ENCODE results near the gene IGF2BP2. TPM values are rescaled to one million over a fixed set of nuclear protein-coding genes. Genes with fewer than 3 reads are reported as not detected.

IGF2BP2 gene
- total RNA-seq, 1 experiment from 2014 or later: 11.5 TPM

DNA sequence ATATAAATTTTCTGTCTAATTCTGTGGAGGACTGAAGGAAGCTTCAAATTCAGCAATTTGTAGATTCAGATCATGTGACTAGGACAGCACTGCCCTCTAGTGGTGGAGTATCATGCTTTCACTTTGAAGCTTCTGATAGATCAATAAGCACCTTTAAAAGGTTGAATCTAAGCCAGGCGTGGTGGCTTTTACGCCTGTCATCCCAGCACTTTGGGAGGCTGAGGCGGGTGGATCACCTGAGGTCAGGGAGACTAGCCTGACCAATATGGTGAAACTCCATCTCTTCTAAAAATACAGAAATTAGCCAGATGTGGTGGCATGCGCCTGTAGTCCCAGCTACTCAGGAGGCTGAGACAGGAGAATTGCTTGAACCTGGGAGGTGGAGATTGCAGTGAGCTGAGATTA, 56.3 kb downstream of the IGF2BP2 start:
- peak; percentile 56 for DNase-seq (ENCODE audit: extremely low read depth, low read depth)

DNA sequence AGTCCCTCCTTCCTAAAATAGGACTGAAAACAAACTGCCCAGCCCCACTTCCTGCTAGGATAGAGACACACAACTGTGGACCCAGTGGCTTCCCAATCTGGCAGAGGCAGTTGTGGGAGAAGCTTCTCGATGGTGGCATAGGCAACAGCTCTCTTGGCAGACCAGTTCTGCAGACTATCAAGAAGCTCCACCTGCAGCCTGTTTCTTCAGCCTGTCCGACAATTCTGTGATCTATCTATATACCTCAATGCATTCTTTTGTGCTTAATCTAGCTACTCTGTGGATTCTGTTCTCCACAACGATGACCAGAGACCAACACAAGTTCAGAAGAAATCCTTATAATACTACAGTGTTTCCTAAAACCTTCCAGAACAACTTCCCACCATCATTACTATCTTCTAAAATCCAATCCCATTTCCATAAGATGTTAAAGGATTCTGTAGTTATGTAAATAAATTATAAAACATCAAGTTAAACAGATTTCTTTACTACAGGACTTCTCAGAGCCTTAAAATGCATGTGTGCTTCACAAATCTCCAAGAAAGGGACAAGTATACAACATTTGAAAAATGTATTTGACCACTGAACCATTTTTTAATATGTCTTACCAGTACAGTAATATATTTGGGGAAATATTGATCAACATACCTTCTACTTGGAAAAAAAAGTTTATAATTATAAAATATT, 57.7 kb downstream of the IGF2BP2 start:
- DNase-seq (ENCODE audit: extremely low read depth, low read depth): no peak

DNA sequence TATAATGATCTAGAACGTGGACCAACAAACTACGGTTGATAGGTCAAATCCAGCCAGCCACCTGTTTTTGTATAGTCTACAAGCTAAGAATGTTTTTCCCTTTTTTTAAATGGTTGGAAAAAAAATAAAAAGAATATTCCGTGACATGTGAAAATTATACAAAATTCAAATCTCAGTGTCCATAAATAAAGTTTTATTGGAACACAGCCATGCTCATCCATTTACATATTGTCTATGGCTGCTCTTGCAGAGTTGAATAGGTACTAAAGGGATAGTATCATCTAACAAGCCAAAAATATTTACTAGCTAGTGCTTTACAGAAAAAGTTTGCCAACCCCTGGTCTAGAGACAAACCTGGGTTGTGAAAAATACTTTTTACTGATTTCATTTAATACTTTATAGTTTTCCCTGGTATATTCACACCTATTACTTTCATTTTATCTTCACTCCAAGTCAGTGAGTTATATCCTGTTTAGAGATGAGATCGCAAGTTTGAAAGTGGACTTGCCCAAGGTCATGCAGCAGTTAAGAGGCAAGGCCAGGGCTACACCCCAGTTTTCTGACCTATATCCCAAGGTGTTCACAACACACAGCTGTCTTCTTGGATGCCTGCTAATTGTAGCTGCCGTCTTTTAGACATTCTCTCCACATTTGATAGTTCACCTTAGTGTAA, 58.4 kb downstream of the IGF2BP2 start:
- no peak for DNase-seq (ENCODE audit: extremely low read depth, low read depth)

DNA sequence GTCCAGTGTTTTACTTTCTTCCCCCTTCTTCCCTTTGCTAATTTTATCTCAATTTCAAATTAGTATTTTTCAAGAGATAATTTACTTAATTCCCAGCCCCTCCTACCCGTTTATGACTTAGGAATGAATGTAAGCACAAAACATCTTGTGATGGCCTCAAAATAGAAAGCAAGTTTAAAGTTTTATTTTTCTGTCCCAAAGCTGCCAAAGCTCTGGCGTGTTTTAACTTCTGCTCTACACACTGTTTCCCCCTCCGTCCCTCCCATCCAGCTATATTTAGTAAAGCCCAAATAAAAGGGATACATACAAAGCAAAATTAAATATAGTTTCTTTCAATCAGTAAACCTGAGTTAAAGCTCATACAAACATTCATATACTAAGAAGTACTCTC, 59.9 kb downstream of the IGF2BP2 start:
- no peak for DNase-seq (ENCODE audit: extremely low read depth, low read depth)

DNA sequence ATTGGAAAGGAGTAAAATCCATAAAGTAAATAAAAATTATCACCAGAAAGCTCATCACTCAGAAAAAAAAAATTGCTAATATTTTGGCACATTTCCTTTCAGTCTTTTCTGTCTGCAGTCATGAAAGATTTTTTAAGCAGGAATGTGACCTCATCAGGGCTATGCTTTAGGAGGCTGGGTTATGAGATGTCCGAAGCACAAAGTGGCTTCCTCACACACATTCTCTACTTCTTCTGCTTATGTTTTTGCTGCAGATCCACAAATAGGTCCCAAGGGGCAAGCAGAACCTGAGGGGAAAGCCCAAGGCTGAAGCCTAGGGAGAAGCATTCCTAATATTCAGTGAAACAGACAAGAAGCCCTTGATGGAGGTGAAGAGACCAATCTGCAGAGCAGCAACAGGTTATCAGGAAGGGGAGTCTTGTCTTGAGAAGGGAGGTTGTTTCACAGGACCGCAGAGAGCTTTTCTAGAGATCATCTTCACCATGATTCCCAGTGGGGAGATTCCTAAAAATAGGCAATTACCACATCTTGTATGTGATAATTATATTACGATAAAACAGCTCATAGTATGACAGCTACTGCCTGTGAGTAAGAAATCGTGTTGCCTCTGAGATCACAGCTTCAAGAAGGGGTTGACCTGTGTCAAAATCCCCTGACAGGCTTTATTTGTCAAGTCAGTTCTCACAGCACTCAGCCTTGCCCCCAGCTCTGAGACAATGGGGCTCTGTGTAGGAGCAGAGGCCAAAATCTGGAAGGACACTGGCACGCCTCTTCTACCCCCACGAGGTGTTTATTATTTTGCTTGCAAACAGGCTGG, 60.5 kb downstream of the IGF2BP2 start:
- DNase-seq (ENCODE audit: extremely low read depth, low read depth): no peak

DNA sequence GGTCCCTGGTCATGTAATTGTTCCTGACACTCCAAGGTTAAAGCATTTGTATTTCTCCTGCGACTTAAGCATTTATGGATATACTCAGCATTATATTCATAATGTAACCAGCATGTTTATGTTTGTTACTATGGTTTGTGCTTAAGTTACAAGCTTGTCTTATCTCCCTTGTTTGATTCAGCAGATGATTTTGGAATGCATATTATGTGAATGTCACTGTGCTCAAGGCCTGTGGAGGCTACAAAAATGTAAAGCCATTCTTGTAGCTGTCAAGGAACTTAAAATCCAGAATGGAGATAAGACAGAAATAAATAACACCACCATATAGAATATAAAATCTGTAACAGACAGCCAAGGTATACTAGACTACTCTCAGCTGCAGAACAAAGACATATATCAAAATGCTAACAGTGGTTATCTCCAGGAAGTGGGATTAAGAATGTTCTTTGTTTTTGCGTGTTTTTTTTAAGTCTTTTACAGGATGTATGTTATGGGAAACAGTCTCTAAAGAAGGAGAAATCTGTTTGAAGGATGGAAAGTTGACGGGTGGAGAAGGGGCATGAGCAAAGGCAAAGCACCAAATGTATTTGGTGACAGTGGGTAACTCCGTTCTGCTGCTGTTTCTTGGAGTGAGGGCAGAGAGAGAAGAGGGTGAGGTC, 61.4 kb downstream of the IGF2BP2 start:
- no peak for DNase-seq (ENCODE audit: extremely low read depth, low read depth)

DNA sequence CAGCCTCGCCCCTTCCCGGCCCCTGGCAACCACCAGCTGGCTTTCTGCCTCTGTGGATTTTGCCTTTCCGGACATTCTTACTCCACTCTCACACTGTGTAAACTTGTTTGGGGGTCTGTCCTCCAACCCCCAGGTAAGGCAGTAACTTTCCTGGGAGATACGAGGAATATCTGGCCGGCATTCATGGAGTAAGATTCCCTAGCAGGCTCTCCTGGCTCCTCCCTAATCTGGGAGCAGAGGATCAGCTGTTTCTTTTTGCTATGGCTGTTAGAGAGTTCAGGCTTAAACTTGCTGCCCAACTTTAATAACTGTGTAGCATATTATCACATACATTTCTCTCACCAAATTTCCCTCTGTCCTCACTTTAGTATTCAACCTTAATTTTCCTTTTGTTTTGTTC, 64.3 kb downstream of the IGF2BP2 start:
- DNase-seq (ENCODE audit: extremely low read depth, low read depth): no peak

DNA sequence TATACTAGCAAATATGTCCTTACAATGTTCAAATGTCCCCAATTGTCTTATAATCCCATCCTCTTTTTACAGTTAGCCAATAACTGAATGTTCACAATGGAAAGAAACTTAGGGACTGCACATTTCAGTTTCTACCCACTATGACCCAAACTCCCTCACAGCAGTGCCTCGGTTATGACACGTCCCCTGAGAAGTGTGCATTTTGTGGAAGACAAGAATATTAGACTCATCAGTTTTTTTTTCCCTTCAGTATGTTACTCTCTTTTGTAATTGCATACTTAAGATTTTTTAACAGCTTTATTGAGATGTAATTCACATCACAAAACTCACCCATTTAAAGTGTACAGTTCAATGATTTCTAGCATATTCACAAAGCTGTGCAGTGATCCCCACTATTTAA, 64.8 kb downstream of the IGF2BP2 start:
- DNase-seq (ENCODE audit: extremely low read depth, low read depth): no peak

DNA sequence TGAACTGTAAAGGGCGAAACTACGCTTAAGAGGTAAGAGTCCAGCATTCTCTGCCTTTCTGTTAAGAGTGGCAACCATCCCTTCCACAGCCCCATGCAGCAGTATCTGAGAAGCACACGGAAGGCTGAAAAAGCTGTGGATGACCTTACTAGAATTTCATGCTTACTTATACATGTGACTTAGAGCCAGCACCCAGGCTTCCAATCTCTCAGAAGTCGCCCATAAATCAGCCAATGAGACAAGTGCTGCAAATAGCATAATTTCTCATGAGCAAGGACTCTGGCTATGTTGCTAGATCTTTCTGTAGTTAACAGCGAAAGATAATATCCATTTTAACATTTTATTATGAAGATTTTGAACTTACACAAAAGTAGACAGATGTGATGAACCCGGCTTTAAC, 65.3 kb downstream of the IGF2BP2 start:
- no peak for DNase-seq (ENCODE audit: extremely low read depth, low read depth)

DNA sequence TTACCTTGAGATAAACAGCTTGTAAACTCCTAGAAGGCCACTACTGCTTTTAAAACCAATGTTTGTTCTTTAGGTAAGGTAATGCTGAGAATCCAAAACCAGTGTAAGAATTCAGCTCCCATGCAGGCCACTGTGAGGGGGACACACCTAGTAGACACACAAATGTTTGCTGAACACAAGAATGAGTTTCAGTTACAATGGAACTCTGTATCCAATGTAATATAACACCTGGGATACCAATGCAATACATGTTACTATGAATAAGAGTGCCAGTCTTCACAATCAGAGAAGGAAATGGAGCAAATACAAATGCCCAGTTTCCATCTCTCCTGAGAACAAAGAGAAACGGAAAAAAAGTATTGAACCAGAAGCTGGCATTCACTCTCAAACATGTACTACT, 65.9 kb downstream of the IGF2BP2 start:
- DNase-seq (ENCODE audit: extremely low read depth, low read depth): no peak

DNA sequence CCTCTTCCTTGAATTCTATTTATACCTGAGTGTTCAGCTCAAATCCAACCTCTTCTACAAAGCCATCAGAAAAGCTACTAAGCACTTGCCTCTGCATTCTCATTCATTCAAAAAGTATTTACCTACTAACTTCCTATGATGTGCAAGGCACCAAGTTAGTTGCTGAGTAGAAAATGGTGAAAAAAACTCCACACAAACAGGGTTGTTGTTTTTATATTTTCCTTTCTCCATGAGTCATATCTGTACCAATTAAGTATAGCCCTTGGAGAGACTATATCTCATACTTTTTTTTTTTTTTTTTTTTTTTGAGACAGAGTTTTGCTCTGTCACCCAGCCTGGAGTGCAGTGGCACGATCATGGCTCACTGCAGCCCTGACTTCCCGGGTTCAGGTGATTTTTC, 67.7 kb downstream of the IGF2BP2 start:
- DNase-seq (ENCODE audit: extremely low read depth, low read depth): no peak

DNA sequence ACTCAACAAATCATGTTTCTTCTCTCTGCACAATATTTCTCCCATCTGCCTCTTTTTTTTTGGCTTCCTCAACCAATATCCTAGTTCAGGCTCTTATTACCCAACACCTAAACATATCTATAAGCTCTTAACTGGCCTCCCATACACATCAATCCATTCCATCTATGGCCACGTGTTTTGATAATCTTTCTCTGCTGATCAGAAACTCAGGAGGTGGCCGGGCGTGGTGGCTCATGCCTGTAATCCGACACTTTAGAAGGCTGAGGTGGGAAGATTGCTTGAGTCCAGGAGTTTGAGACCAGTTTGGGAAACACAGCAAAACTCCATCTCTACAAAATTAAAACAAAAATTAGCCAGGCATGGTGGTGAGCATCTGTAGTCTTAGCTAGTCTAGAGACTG, 68.4 kb downstream of the IGF2BP2 start:
- DNase-seq (ENCODE audit: extremely low read depth, low read depth): no peak

DNA sequence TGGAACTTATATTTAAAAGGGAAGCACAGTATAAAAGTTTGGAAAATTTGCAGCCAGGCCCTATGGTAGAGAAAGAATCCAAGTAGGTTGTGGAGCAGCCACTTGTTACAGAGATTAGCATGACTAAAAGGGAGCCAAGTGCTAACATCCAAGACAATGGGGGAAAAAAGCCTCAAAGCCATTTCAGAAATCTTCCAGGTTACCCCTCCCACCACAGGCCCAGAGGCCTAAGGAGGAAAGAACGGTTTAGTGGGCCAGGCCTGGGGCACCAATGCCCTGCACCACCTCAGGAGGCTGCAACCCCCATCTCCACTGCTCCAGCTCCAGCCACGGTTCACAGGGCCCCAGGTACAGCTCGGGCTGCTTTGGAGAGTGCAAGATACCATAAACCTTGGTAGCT, 69.9 kb downstream of the IGF2BP2 start:
- no peak for DNase-seq (ENCODE audit: extremely low read depth, low read depth)

DNA sequence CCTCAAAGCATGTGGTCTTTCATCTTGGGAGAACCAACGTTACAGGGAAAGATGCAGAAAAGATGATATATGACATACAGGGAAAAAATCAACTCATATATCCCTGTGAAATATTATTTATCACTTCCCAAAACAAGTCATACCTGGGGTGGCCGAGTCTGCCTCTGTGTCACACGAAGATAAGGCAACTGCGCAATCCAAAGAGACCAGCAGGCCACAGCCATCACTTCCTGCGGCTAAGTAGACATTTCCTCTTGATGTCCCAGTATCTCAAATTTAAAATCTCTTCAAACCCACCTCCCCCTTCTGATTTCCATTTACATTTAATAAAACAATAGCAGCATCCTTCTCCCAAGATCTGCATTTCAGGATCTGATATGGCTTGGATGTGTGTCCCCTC, 71.5 kb downstream of the IGF2BP2 start:
- DNase-seq (ENCODE audit: extremely low read depth, low read depth): no peak

DNA sequence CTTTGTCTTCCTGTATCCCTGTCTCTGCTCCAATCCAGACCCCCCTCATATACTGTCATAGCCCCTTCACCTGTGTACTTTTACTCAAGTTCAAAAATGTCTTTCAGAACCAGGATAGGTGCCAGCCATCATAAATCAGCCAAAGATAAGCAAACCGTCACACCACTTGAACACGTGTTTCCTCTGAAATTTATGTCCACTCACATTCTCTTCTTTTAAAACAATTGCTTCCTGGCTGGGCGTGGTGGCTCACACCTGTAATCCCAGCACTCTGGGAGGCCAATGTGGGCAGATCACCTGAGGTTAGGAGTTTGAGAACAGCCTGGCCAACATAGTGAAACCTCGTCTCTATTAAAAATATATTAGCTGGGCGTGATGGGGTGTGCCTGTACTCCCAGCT, 74.1 kb downstream of the IGF2BP2 start:
- no peak for DNase-seq (ENCODE audit: extremely low read depth, low read depth)

DNA sequence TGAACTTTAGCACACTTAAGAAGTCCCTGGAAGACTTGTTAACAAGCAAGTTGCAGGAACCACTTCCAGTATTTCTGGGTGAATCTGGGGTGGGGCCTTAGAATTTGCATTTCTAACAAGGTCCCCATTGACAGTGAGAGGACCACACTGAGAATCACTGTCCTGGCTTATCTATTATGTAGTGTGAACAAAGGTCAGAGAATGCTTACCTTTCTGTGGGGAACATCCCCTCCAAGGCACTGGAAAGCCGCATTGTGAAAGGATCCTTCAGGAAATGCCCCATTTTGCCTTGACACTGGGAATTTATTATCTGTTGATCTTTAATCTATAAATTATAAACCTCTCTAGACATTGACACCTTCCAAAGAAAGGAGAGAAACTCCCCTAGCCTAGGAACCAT, 74.8 kb downstream of the IGF2BP2 start:
- no peak for DNase-seq (ENCODE audit: extremely low read depth, low read depth)

DNA sequence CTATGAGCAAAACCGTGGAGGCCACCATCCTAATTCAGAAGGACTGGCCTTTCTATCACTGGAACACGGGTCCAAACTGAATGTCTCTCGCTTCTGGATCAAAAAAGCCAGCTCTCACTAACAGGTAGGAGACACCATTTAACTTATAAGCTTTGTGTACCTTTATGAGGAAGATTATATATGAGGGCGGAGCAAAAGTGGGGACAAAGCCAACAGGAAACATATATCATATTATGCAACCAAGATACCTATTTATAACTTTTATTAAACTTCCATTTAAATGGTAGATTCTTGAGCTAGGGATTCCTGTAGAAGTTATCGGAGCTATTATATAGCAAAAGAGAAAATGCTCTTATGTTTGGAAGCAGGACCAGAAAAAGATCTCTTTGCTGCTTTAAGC, 78.4 kb downstream of the IGF2BP2 start:
- no peak for DNase-seq (ENCODE audit: extremely low read depth, low read depth)

DNA sequence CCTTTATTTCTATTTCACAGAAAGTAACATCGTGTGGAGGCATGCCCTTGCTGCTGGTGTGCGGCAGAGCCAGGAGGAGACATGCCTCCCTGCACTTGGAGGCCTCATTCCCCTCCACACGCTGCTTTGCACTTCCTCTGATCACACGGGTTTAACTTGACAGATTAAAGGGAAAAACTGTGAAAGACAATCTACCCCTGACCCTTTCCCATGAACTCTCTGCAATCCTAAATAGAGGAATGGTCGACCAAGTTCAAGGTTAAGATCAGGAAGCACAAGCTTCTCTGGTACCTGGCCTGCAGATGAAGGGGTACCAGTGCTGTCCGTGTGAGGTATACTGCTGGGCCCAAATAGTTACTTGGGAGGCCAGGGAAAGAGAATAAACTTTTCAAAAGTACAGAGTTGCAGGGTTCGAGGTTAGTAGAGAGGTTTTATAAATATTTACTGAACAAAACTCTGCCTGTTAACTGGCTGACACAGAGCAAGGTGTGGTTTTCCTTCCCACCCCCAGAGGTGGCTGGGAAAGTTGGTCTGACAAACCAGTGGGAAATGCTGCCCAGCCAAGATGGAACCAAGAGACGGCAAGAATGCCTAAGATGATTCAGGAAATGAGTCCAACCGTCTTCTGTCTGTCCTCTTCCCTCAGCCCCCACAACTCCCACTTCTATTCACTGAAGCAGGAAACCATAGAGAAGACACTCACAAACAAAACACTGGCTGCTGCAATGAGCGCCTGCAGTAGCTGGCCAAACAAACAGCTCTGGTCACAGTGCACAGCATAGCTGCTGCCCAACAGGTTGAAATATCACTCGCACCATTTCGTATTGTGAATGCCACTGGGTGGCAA, 79.6 kb downstream of the IGF2BP2 start:
- no peak for DNase-seq (ENCODE audit: extremely low read depth, low read depth)

DNA sequence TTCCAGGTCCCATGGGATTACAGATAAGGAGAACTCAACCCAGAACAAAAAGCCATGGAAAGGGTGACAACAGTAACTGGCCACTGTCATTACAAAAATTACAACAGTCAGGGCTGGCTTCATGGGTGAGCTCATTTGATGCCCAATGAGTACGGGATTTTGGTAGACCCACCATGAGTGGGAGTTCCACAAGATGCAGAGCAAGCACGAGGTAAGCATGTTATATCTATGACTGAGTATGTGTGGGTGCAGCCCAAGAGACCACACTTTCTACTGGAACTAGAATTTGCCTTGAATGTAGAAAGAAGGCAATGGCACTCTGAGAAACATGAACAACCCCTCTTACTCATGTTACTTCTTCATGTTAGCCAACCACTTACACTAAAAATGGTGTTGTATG, 83.3 kb downstream of the IGF2BP2 start:
- DNase-seq (ENCODE audit: extremely low read depth, low read depth): no peak

DNA sequence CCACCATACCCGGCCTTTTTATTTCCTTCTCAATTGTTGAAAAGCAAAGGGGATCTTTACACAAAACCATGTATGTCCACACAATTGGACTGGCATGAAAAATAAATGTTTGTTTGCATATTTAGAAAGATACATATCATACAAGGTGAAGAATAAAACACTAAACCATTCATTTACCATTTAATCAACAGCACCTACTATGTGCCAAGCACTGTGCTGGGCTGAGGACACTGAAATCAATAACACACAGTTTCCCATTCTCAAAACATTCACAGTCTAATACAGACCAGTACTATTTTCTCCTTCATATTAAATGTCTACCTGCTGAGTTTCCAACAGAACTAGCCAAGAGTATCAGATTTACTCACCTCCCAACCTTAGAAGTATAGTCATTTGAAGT, 84.7 kb downstream of the IGF2BP2 start:
- no peak for DNase-seq (ENCODE audit: extremely low read depth, low read depth)
